ENCODE measurements around the gene PTPRC. TPM values are rescaled to one million over a fixed set of nuclear protein-coding genes. Genes with fewer than 3 reads are reported as not detected.

PTPRC gene
- polyA plus RNA-seq, 1 donor (not counting 4 experiments of a cell fraction or from before 2014, with no cell fraction given), result not detected

DNA sequence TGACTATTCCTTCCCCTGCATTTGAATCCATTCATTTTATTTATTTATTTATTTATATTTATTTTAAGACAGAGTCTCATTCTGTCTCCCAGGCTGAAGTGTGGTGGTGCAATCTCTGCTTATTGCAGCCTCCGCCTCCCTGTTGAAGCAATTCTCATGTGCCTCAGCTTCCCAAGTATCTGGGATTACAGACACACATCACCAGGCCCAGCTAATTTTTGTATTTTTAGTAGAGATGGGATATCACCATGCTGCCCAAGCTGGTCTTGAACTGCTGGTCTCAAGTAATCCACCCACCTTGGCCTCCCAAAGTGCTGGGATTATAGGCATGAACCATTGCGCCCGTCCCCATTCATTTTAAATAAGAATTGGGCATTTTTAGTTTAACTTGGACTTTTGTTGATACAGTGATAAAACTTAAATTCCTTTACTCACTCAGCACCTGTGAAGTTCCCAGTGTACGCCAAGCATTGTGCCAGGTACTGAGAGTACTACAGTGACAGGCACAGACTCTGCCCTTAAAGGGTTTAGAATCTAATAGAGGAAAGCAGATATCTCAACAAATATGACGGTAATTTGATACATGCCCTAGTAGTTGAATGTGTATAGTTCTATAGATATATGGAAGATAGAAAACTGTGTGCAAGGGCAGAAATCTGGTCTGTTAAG lies 90.5 kb downstream of the PTPRC start:
- Histone ChIP-seq H3K9ac (ENCODE audit: control insufficient read depth, extremely low read depth, insufficient read depth, low read length) (no peak overlapping the region), H2AFZ (ENCODE audit: control insufficient read depth, low read length) (no peak overlapping the region), H3K27me3 (ENCODE audit: control insufficient read depth, extremely low read depth, insufficient read depth, low read length) (no peaks in the 10 kb centered on the region), H3K4me1 (ENCODE audit: control insufficient read depth, extremely low read depth, insufficient read depth, low read length) (no peaks in the 10 kb centered on the region), H3K27ac (ENCODE audit: control insufficient read depth, insufficient read depth, low read length) (no peak overlapping the region), H3K79me2 (ENCODE audit: control insufficient read depth, insufficient read depth, low read length) (no peaks in the 10 kb centered on the region), H3K4me3 (ENCODE audit: control insufficient read depth in 2 of 3, extremely low read depth in 1 of 3, insufficient read depth in 2 of 3, low read depth in 1 of 3, low read length in 3 of 3) (no peak overlapping the region), H3K9me3 (ENCODE audit: control insufficient read depth, low read depth, low read length) (no peaks in the 10 kb centered on the region), H3K9me1 (ENCODE audit: control insufficient read depth, extremely low read depth, insufficient read depth, low read length) (no peaks in the 10 kb centered on the region), H3K36me3 (ENCODE audit: control insufficient read depth in 2 of 2, extremely low read depth in 1 of 2, insufficient read depth in 2 of 2, low read length in 2 of 2) (no peaks in the 10 kb centered on the region), H4K20me1 (ENCODE audit: control insufficient read depth, extremely low read depth, insufficient read depth, low read length) (no peaks in the 10 kb centered on the region), H3K4me2 (ENCODE audit: control insufficient read depth, extremely low read depth, insufficient read depth, low read depth, low read length) (no peak overlapping the region)
- FAIRE-seq, result no peak
- TF ChIP-seq, protein P1, sequence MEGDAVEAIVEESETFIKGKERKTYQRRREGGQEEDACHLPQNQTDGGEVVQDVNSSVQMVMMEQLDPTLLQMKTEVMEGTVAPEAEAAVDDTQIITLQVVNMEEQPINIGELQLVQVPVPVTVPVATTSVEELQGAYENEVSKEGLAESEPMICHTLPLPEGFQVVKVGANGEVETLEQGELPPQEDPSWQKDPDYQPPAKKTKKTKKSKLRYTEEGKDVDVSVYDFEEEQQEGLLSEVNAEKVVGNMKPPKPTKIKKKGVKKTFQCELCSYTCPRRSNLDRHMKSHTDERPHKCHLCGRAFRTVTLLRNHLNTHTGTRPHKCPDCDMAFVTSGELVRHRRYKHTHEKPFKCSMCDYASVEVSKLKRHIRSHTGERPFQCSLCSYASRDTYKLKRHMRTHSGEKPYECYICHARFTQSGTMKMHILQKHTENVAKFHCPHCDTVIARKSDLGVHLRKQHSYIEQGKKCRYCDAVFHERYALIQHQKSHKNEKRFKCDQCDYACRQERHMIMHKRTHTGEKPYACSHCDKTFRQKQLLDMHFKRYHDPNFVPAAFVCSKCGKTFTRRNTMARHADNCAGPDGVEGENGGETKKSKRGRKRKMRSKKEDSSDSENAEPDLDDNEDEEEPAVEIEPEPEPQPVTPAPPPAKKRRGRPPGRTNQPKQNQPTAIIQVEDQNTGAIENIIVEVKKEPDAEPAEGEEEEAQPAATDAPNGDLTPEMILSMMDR (optimal IDR thresholded peaks at IDR 0.05 in 1 of 3, IDR thresholded peaks at IDR 0.05 in 1 of 3, conservative IDR thresholded peaks at IDR 0.05 in 1 of 3; ENCODE audit: extremely low read depth in 1 of 3, insufficient read depth in 2 of 3, low read length in 3 of 3), result no peak
- no peak for TF ChIP-seq EZH2 (IDR thresholded peaks at IDR 0.05; ENCODE audit: low read length)
- dilution Hi-C loops (cut with MboI; ENCODE audit: extremely low pct_ligation_motif_present, low sequenced_read_pairs), result no loop called here
- no peak for DNase-seq (ENCODE audit: low read depth, low spot score)

DNA sequence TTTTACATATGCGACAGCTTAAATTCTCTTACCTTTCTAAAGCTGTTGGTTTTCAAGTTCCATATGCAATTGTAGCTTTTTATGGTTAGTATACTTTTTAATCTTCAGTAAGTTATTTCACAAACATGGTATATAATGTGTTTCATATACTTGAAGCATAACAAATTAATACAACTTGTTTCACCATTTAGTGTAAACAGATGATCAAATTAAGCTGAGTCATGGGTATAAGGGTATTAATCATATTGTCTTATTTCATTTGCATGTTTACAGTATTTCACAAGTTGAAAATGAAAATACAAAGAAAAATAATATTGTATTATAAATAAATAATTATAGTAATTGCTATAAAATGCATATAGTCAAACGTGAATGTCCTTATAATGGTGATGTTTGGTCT lies 92.1 kb downstream of the PTPRC start:
- H2AFZ ChIP-seq (ENCODE audit: control insufficient read depth, low read length), result no peak overlapping the region
- no peak overlapping the region for H3K27ac ChIP-seq (ENCODE audit: control insufficient read depth, insufficient read depth, low read length)
- H3K9me3 ChIP-seq (ENCODE audit: control insufficient read depth, low read depth, low read length), result no peaks in the 10 kb centered on the region
- H3K79me2 ChIP-seq (ENCODE audit: control insufficient read depth, insufficient read depth, low read length), result no peaks in the 10 kb centered on the region
- FAIRE-seq, result no peak
- TF ChIP-seq EZH2 (IDR thresholded peaks at IDR 0.05; ENCODE audit: low read length), result no peak
- TF ChIP-seq, protein P1 (optimal IDR thresholded peaks at IDR 0.05 in 1 of 3, IDR thresholded peaks at IDR 0.05 in 1 of 3, conservative IDR thresholded peaks at IDR 0.05 in 1 of 3; ENCODE audit: extremely low read depth in 1 of 3, insufficient read depth in 2 of 3, low read length in 3 of 3), result no peak
- no peak overlapping the region for H3K4me3 ChIP-seq (ENCODE audit: control insufficient read depth in 2 of 3, extremely low read depth in 1 of 3, insufficient read depth in 2 of 3, low read depth in 1 of 3, low read length in 3 of 3)
- no peaks in the 10 kb centered on the region for H3K27me3 ChIP-seq (ENCODE audit: control insufficient read depth, extremely low read depth, insufficient read depth, low read length)
- no peak overlapping the region for H3K4me2 ChIP-seq (ENCODE audit: control insufficient read depth, extremely low read depth, insufficient read depth, low read depth, low read length)
- no peaks in the 10 kb centered on the region for H4K20me1 ChIP-seq (ENCODE audit: control insufficient read depth, extremely low read depth, insufficient read depth, low read length)
- no peaks in the 10 kb centered on the region for H3K36me3 ChIP-seq (ENCODE audit: control insufficient read depth in 2 of 2, extremely low read depth in 1 of 2, insufficient read depth in 2 of 2, low read length in 2 of 2)
- H3K9ac ChIP-seq (ENCODE audit: control insufficient read depth, extremely low read depth, insufficient read depth, low read length), result no peak overlapping the region
- DNase-seq (ENCODE audit: low read depth, low spot score), result no peak
- H3K4me1 ChIP-seq (ENCODE audit: control insufficient read depth, extremely low read depth, insufficient read depth, low read length), result no peaks in the 10 kb centered on the region
- dilution Hi-C loops (cut with MboI; ENCODE audit: extremely low pct_ligation_motif_present, low sequenced_read_pairs), result no loop called here
- no peaks in the 10 kb centered on the region for H3K9me1 ChIP-seq (ENCODE audit: control insufficient read depth, extremely low read depth, insufficient read depth, low read length)

Data from keratinocyte (primary cell).